ES-I3 (cell line): ENCODE data around the gene TPK1.

Source experiments
- H3K36me3 ChIP-seq: 2 replicates; pipeline ENCODE4 v1.6.1; 2013; ENCODE audit warnings: mild to moderate bottlenecking, low read length, control low read depth, moderate library complexity; ENCODE audit not compliant: insufficient read depth
- H3K4me1 ChIP-seq: 2 replicates; pipeline ENCODE4 v1.6.1; 2013; ENCODE audit warnings: mild to moderate bottlenecking, control low read depth, low read length; ENCODE audit not compliant: insufficient read depth
- H3K9ac ChIP-seq: 2 replicates; pipeline ENCODE4 v1.6.1; 2013; ENCODE audit warnings: low read depth, mild to moderate bottlenecking, low read length, moderate library complexity
- H3K9me3 ChIP-seq: 2 replicates; pipeline ENCODE4 v1.6.1; 2013; ENCODE audit warnings: mild to moderate bottlenecking, low read length, moderate library complexity; ENCODE audit not compliant: control insufficient read depth, insufficient read depth

The TPK1 gene

GRCh38 chr7:144568233-144568632 lies 267.6 kb downstream of the TPK1 start:
- no peaks in the 10 kb centered on the region for H3K9me3 ChIP-seq
- no peak overlapping the region for H3K9ac ChIP-seq
- H3K4me1 ChIP-seq, result peaks cover 4% of the 10 kb centered on the region
- H3K36me3 ChIP-seq, result no peaks in the 10 kb centered on the region

- Histone ChIP-seq H3K36me3 (no peaks in the 10 kb centered on the region), H3K9ac (no peak overlapping the region)
Measured at GRCh38 chr7:144565586-144565985, 270.3 kb downstream of the TPK1 start.

DNA sequence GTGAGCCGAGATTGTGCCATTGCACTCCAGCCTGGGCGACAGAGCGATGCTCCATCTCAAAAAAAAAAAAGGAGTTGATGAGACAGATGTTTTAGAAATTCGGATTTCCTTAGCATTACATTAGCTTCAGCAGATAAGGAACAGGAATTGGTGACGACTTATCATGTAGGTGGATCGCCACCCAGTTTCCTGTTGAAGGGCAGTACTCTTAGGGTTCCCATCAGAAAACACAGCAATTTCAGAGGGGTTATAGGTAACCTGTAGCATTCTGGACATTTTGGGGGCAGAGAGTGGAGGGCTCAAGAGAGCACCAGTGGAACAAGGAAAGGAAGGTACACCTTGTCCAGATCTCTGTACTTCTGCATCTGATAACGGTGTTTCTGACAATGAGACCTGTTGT lies 286.0 kb downstream of the TPK1 start:
- H3K9ac ChIP-seq, result no peak overlapping the region
- no peaks in the 10 kb centered on the region for H3K9me3 ChIP-seq
- H3K4me1 ChIP-seq, result no peaks in the 10 kb centered on the region
- no peaks in the 10 kb centered on the region for H3K36me3 ChIP-seq

More at GRCh38 chr7:144565586-144565985, 270.3 kb downstream of the TPK1 start:
- H3K4me1 ChIP-seq, result peaks cover 4% of the 10 kb centered on the region
- no peaks in the 10 kb centered on the region for H3K9me3 ChIP-seq

- Histone ChIP-seq H3K9me3 (no peaks in the 10 kb centered on the region), H3K36me3 (no peaks in the 10 kb centered on the region), H3K9ac (no peak overlapping the region), H3K4me1 (peaks cover 3% of the 10 kb centered on the region)
Measured at GRCh38 chr7:144548556-144548955, 287.3 kb downstream of the TPK1 start.

- H3K36me3 ChIP-seq, result no peaks in the 10 kb centered on the region
- peaks cover 5% of the 10 kb centered on the region for H3K4me1 ChIP-seq
- H3K9ac ChIP-seq, result no peak overlapping the region
- H3K9me3 ChIP-seq, result no peaks in the 10 kb centered on the region
Measured at GRCh38 chr7:144547888-144548287, 288.0 kb downstream of the TPK1 start.

DNA sequence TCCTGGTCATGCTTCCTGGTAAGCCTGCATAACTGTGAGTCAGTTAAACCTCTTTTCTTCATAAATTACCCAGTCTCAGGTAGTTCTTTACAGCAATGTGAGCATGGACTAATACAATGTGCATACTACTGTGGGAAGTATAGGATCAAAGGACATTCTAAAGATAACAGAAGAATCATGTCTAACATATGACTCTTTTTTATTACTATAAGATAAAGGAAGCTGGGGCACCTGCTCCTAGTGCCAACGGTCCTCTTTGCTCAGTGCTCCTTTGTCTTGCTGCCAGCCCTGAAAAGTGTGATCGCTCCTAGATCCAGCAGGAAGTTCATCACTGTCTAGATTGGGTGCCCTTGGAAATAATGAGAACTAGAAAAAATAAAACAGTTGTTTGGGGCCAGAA lies 289.1 kb downstream of the TPK1 start:
- Histone ChIP-seq H3K9me3 (no peaks in the 10 kb centered on the region), H3K4me1 (peaks cover 5% of the 10 kb centered on the region), H3K36me3 (no peaks in the 10 kb centered on the region)

DNA sequence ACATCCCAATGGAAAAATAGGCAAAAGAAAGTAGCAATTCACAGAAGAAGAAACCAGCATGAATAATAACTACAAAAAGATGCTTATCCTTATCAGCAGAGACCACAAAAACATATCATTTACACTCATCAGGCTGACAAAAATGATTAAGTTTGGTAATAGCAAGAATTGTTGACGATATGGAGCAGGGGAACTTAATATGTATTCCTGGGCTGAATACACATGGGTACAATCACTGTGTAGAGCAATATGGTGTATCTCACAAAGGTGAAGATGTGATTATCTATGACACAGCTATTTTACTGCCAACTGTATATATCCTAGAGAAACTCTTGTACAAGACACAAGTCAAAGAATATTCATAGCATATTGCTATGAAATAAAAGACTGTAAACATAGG lies 290.5 kb downstream of the TPK1 start:
- Histone ChIP-seq H3K4me1 (peaks cover 5% of the 10 kb centered on the region), H3K36me3 (no peaks in the 10 kb centered on the region), H3K9ac (no peak overlapping the region), H3K9me3 (no peaks in the 10 kb centered on the region)

More for the DNA sequence above, 289.1 kb downstream of the TPK1 start:
- no peak overlapping the region for H3K9ac ChIP-seq

DNA sequence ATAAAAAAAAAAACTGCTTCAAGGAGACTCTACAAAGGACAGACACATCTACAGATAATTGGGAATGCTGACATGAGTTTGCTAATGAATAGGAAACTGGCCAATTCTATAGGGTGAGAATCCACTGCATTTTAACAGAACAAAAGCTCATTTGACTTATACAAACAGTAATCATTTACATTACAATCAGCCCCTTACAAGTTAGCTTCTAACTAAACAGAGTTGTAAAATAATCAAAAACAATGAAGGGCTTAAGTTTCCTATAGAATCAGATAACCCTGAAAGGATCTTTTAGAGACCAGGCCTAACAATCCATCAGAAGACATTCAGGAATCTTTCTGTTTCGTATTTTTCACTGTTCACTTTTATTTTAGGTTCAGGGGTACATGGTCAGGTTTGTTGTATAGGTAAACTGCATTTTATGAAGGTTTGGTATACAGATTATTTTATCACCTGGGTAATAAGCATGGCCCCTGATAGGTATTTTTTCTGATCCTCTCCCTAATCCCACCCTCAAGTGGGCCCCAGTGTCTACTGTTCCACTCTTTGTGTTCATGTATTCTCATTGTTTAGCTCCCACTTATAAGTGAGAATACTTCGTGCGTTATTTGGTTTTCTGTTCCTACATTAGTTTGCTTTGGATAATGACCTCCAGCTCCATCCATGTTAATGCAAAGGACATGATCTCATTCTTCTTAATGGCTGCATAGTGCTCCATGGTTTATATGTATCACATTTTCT lies 301.0 kb downstream of the TPK1 start:
- Histone ChIP-seq H3K9me3 (no peaks in the 10 kb centered on the region), H3K36me3 (no peaks in the 10 kb centered on the region), H3K9ac (no peak overlapping the region), H3K4me1 (peaks cover 4% of the 10 kb centered on the region)

GRCh38 chr7:144534196-144534595 lies 301.7 kb downstream of the TPK1 start:
- Histone ChIP-seq H3K4me1 (peaks cover 10% of the 10 kb centered on the region), H3K9ac (no peak overlapping the region), H3K36me3 (no peaks in the 10 kb centered on the region), H3K9me3 (no peaks in the 10 kb centered on the region)

GRCh38 chr7:144531181-144531580 lies 304.7 kb downstream of the TPK1 start:
- Histone ChIP-seq H3K9me3 (no peaks in the 10 kb centered on the region), H3K4me1 (peaks cover 10% of the 10 kb centered on the region), H3K9ac (no peak overlapping the region), H3K36me3 (no peaks in the 10 kb centered on the region)

DNA sequence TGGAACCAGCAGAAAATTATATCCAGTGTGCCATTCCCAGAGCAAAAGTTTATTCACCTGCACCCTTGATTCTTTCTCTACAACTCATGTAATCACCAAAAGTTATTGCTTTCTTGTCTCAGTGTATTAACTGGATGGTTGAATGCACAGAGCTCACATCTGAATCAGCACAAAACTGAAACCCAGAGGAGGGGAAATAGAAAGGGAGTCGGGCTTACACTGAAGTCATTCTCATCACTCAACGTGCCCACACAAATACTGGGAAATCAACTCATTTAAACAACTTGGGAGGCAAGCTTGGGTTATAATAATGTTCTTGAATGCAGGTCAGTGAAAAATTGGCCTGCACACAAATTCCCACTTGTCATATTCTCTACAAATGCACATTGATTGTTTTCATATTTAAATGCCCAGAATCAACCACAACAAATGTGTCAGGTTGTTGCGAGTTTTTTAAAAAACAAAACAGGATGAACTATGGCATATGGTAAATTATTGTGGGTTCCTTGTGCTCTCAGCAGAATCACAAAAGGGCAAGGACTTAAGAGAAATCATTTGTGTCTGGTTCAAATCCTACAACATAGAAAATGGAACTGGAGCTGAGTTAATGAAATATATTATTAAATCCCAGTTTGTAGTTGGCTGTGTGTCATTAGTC lies 306.5 kb downstream of the TPK1 start:
- Histone ChIP-seq H3K9ac (no peak overlapping the region), H3K9me3 (no peaks in the 10 kb centered on the region)

GRCh38 chr7:144528536-144529045 lies 307.3 kb downstream of the TPK1 start:
- Histone ChIP-seq H3K9me3 (no peaks in the 10 kb centered on the region), H3K9ac (no peak overlapping the region), H3K4me1 (peaks cover 13% of the 10 kb centered on the region), H3K36me3 (no peaks in the 10 kb centered on the region)

More for the DNA sequence above, 306.5 kb downstream of the TPK1 start:
- no peaks in the 10 kb centered on the region for H3K36me3 ChIP-seq
- peaks cover 18% of the 10 kb centered on the region for H3K4me1 ChIP-seq

GRCh38 chr7:144527051-144527471 lies 308.8 kb downstream of the TPK1 start:
- Histone ChIP-seq H3K36me3 (no peaks in the 10 kb centered on the region), H3K4me1 (peaks cover 13% of the 10 kb centered on the region), H3K9ac (no peak overlapping the region), H3K9me3 (no peaks in the 10 kb centered on the region)

- Histone ChIP-seq H3K36me3 (no peaks in the 10 kb centered on the region), H3K9ac (no peak overlapping the region), H3K4me1 (peaks cover 13% of the 10 kb centered on the region), H3K9me3 (no peaks in the 10 kb centered on the region)
Measured at GRCh38 chr7:144525956-144526355, 309.9 kb downstream of the TPK1 start.

DNA sequence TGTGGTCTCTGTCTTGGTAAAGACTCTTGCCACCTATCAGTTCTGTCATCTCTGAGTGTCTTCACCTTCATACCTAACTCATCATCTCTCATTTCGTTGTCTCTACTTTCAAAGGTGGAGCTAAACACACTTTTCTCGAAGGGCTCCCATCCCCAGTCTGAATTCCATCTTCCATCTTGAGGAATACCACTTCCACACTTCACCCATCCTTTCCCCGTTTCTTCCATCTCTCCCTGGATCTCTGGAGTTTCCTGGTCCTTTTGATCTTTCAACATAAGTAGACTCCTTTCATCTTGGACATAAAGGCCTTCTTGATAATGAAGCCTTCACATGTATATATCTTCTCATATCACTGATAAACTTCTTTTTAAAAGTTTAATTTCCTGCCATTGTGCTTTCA lies 311.6 kb downstream of the TPK1 start:
- Histone ChIP-seq H3K9me3 (no peaks in the 10 kb centered on the region), H3K36me3 (no peaks in the 10 kb centered on the region), H3K4me1 (peaks cover 8% of the 10 kb centered on the region), H3K9ac (no peak overlapping the region)
